ENCODE measurements around the gene DRC7.
A peak's percentile ranks its signal among the peaks of the same experiment; 100 is the strongest.

Gene DRC7

GRCh38 chr16:57764341-57765159 is 69.9 kb downstream of the DRC7 start:
- Histone ChIP-seq H3K27me3 (ENCODE audit: insufficient read depth, low read depth, severe bottlenecking) (no peaks in the 10 kb centered on the region), H3K4me3 (ENCODE audit: low read depth, low read length) (no peak overlapping the region), H3K9me3 (ENCODE audit: severe bottlenecking) (no peaks in the 10 kb centered on the region), H3K27ac (no peak overlapping the region), H3K36me3 (peaks cover 2% of the 10 kb centered on the region; the same call in 1 of the 2 replicates)
- TF ChIP-seq CTCF (IDR thresholded peaks at IDR 0.05; ENCODE audit: low read depth, low read length) = no peak
- peak; percentile 56 for DNase-seq

- DNase-seq = no peak
- H3K36me3 ChIP-seq = no peaks in the 10 kb centered on the region; the same call in 1 of the 2 replicates
- no peak overlapping the region for H3K4me3 ChIP-seq (ENCODE audit: low read depth, low read length)
- TF ChIP-seq CTCF (IDR thresholded peaks at IDR 0.05; ENCODE audit: low read depth, low read length) = no peak
- H3K9me3 ChIP-seq (ENCODE audit: severe bottlenecking) = no peaks in the 10 kb centered on the region
- no peaks in the 10 kb centered on the region for H3K27me3 ChIP-seq (ENCODE audit: insufficient read depth, low read depth, severe bottlenecking)
- H3K27ac ChIP-seq = no peak overlapping the region
Measured at GRCh38 chr16:57765160-57765728, 70.6 kb downstream of the DRC7 start.

- H3K9me3 ChIP-seq (ENCODE audit: severe bottlenecking) = no peaks in the 10 kb centered on the region
- H3K36me3 ChIP-seq = no peaks in the 10 kb centered on the region
- H3K27ac ChIP-seq = no peak overlapping the region
- no peak overlapping the region for H3K4me3 ChIP-seq (ENCODE audit: low read depth, low read length)
- TF ChIP-seq CTCF (IDR thresholded peaks at IDR 0.05; ENCODE audit: low read depth, low read length) = no peak
- no peak for DNase-seq
- H3K27me3 ChIP-seq (ENCODE audit: insufficient read depth, low read depth, severe bottlenecking) = no peaks in the 10 kb centered on the region
Measured at GRCh38 chr16:57766714-57767348, 72.2 kb downstream of the DRC7 start.

GRCh38 chr16:57769541-57770145 is 75.0 kb downstream of the DRC7 start:
- Histone ChIP-seq H3K27ac (no peak overlapping the region), H3K9me3 (ENCODE audit: severe bottlenecking) (no peaks in the 10 kb centered on the region), H3K27me3 (ENCODE audit: insufficient read depth, low read depth, severe bottlenecking) (no peaks in the 10 kb centered on the region), H3K4me3 (ENCODE audit: low read depth, low read length) (no peak overlapping the region), H3K36me3 (no peaks in the 10 kb centered on the region)
- TF ChIP-seq CTCF (IDR thresholded peaks at IDR 0.05; ENCODE audit: low read depth, low read length) = no peak
- no peak for DNase-seq

- H3K36me3 ChIP-seq = no peaks in the 10 kb centered on the region
- no peak overlapping the region for H3K4me3 ChIP-seq (ENCODE audit: low read depth, low read length)
- H3K27ac ChIP-seq = no peak overlapping the region
- DNase-seq = no peak
- TF ChIP-seq CTCF (IDR thresholded peaks at IDR 0.05; ENCODE audit: low read depth, low read length) = no peak
- no peaks in the 10 kb centered on the region for H3K27me3 ChIP-seq (ENCODE audit: insufficient read depth, low read depth, severe bottlenecking)
- no peaks in the 10 kb centered on the region for H3K9me3 ChIP-seq (ENCODE audit: severe bottlenecking)
Measured at GRCh38 chr16:57770361-57770760, 75.8 kb downstream of the DRC7 start.

All from WERI-Rb-1 (cell line).